Neutrophil (primary cell): ENCODE data around the gene MYEOV.

ENCODE experiments used
- H3K27ac ChIP-seq: fragments of 200-600 bp; sonication (generic); 2 replicates; pipeline ENCODE4 v1.5.1; 2016; ENCODE audit warnings: mild to moderate bottlenecking, moderate library complexity
- H3K27me3 ChIP-seq: fragments of 200-600 bp; sonication (generic); 2 replicates; pipeline ENCODE4 v1.6.0; 2016; ENCODE audit warnings: mild to moderate bottlenecking
- H3K36me3 ChIP-seq: fragments of 200-600 bp; sonication (generic); 2 replicates; pipeline ENCODE4 v1.5.1; 2017
- H3K4me1 ChIP-seq, 2 experiments: fragments of 200-600 bp in 1 of 2; sonication (generic) in 1 of 2; 1 replicate in 1 of 2; 2 replicates in 1 of 2; pipeline versions ENCODE4 v1.5.1 to v1.6.1; 2013 to 2016; ENCODE audit warnings: low read depth in 1 of 2, low read length in 1 of 2, mild to moderate bottlenecking in 1 of 2, moderate library complexity in 1 of 2; ENCODE audit not compliant: control insufficient read depth in 1 of 2, insufficient read depth in 1 of 2
- H3K4me3 ChIP-seq, 2 experiments: fragments of 200-600 bp in 1 of 2; sonication (generic) in 1 of 2; 1 replicate in 1 of 2; 2 replicates in 1 of 2; pipeline ENCODE4 v1.5.1; 2013 to 2016; ENCODE audit warnings: low read depth in 1 of 2, low read length in 1 of 2, mild to moderate bottlenecking in 1 of 2, moderate library complexity in 1 of 2
- H3K9me3 ChIP-seq: fragments of 200-600 bp; sonication (generic); 2 replicates; pipeline ENCODE4 v1.5.1; 2016
- CTCF ChIP-seq: fragments of 200-600 bp; sonication (generic); IDR thresholded peaks from 2 replicates; pipeline ENCODE4 v1.5.1; 2016; ENCODE audit warnings: antibody characterized with exemption

Gene MYEOV

GRCh38 chr11:69335007-69335780, 41.2 kb downstream of the MYEOV start:
- Histone ChIP-seq H3K27ac (no peak overlapping the region), H3K27me3 (no peaks in the 10 kb centered on the region), H3K9me3 (no peaks in the 10 kb centered on the region), H3K4me1 (no peaks in the 10 kb centered on the region), H3K4me3 (no peak overlapping the region), H3K36me3 (no peaks in the 10 kb centered on the region)
- TF ChIP-seq CTCF, result no peak

- Histone ChIP-seq H3K4me3 (no peak overlapping the region), H3K4me1 (no peaks in the 10 kb centered on the region), H3K36me3 (no peaks in the 10 kb centered on the region), H3K27me3 (no peaks in the 10 kb centered on the region), H3K9me3 (no peaks in the 10 kb centered on the region), H3K27ac (no peak overlapping the region)
- TF ChIP-seq CTCF, result no peak
Observed at GRCh38 chr11:69335781-69336405, 41.9 kb downstream of the MYEOV start.

GRCh38 chr11:69337211-69337721, 43.3 kb downstream of the MYEOV start:
- no peaks in the 10 kb centered on the region for H3K9me3 ChIP-seq
- H3K27me3 ChIP-seq, result no peaks in the 10 kb centered on the region
- no peaks in the 10 kb centered on the region for H3K4me1 ChIP-seq
- no peak overlapping the region for H3K4me3 ChIP-seq
- no peak for TF ChIP-seq CTCF
- H3K27ac ChIP-seq, result no peak overlapping the region
- H3K36me3 ChIP-seq, result no peaks in the 10 kb centered on the region

- H3K27me3 ChIP-seq, result no peaks in the 10 kb centered on the region
- no peak overlapping the region for H3K4me3 ChIP-seq
- no peaks in the 10 kb centered on the region for H3K4me1 ChIP-seq
- no peak overlapping the region for H3K27ac ChIP-seq
- TF ChIP-seq CTCF, result no peak
- H3K9me3 ChIP-seq, result no peaks in the 10 kb centered on the region
- H3K36me3 ChIP-seq, result no peaks in the 10 kb centered on the region
Observed at GRCh38 chr11:69339041-69339733, 45.2 kb downstream of the MYEOV start.

- H3K36me3 ChIP-seq, result no peaks in the 10 kb centered on the region
- H3K9me3 ChIP-seq, result no peaks in the 10 kb centered on the region
- H3K4me3 ChIP-seq, result no peak overlapping the region
- no peaks in the 10 kb centered on the region for H3K4me1 ChIP-seq
- H3K27me3 ChIP-seq, result no peaks in the 10 kb centered on the region
- TF ChIP-seq CTCF, result no peak
- H3K27ac ChIP-seq, result no peak overlapping the region
Observed at GRCh38 chr11:69339983-69340565, 46.1 kb downstream of the MYEOV start.
